NCI-H187 (cell line): ENCODE measurements around the gene COL12A1.

Experiments used
- DNase-seq, 2 experiments: peaks; one replicate each; lab custom pipeline; 2025; lab: John Stamatoyannopoulos, UW

Gene COL12A1

GRCh38 chr6:75176076-75176582 lies 29.7 kb downstream of the COL12A1 start:
- no peak for DNase-seq

GRCh38 chr6:75171986-75172385 lies 33.9 kb downstream of the COL12A1 start:
- no peak for DNase-seq

- DNase-seq: no peak
These were observed 34.3 kb downstream of the COL12A1 start for GRCh38 chr6:75171567-75171966.

- no peak for DNase-seq
These were observed 34.9 kb downstream of the COL12A1 start for GRCh38 chr6:75170691-75171560.

GRCh38 chr6:75169689-75170586 lies 35.9 kb downstream of the COL12A1 start:
- DNase-seq: no peak

GRCh38 chr6:75167851-75168250 lies 38.0 kb downstream of the COL12A1 start:
- no peak for DNase-seq

GRCh38 chr6:75167325-75167724 lies 38.5 kb downstream of the COL12A1 start:
- DNase-seq: no peak

GRCh38 chr6:75166773-75167172 lies 39.1 kb downstream of the COL12A1 start:
- DNase-seq: no peak

GRCh38 chr6:75166236-75166635 lies 39.6 kb downstream of the COL12A1 start:
- DNase-seq: no peak

- DNase-seq: no peak
These were observed 47.7 kb downstream of the COL12A1 start for GRCh38 chr6:75158176-75158575.

GRCh38 chr6:75157336-75157735 lies 48.5 kb downstream of the COL12A1 start:
- no peak for DNase-seq

- DNase-seq: no peak
These were observed 49.5 kb downstream of the COL12A1 start for GRCh38 chr6:75156186-75156878.

GRCh38 chr6:75155631-75156030 lies 50.2 kb downstream of the COL12A1 start:
- DNase-seq: no peak

GRCh38 chr6:75154973-75155372 lies 50.9 kb downstream of the COL12A1 start:
- no peak for DNase-seq

- no peak for DNase-seq
These were observed 55.0 kb downstream of the COL12A1 start for GRCh38 chr6:75150685-75151412.

GRCh38 chr6:75149696-75150095 lies 56.2 kb downstream of the COL12A1 start:
- DNase-seq: no peak

- DNase-seq: no peak
These were observed 56.6 kb downstream of the COL12A1 start for GRCh38 chr6:75149240-75149639.

- DNase-seq: no peak
These were observed 58.3 kb downstream of the COL12A1 start for GRCh38 chr6:75147512-75147911.

GRCh38 chr6:75145976-75146375 lies 59.9 kb downstream of the COL12A1 start:
- DNase-seq: no peak

- no peak for DNase-seq
These were observed 60.6 kb downstream of the COL12A1 start for GRCh38 chr6:75145211-75145610.

GRCh38 chr6:75144386-75144785 lies 61.5 kb downstream of the COL12A1 start:
- no peak for DNase-seq
